ENCODE data around the gene GLYATL1.

Gene GLYATL1

DNA sequence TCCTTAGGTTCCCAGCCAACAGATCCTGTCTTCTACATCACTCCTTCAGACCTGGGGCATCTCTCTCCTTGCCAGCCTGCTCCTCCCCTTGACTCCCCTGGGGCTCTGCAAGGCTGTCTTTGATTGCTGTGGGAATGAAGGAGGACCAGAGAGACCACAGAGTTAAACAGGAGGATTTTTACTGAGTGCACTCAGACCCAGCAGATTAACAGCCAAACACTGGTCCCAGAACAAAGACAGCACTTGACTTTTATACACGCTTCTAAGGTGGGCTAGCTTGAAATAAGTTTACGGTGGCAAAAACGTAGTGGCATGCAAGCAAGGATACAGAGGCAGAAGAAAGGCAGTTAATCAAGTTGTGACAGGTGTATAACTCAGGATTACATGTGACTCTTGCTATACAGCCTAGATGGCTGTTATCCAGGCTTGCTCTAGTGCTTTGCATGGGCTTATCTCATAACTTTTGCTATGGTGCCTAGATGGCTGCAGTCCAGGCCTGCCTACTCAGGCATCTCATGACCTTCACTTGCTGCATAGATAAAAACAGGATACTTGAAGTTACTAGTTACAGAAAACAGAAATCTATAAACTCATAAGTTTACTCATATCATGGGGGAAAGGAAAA, 22.0 kb upstream of the GLYATL1 start:
- TF ChIP-seq, protein P1, sequence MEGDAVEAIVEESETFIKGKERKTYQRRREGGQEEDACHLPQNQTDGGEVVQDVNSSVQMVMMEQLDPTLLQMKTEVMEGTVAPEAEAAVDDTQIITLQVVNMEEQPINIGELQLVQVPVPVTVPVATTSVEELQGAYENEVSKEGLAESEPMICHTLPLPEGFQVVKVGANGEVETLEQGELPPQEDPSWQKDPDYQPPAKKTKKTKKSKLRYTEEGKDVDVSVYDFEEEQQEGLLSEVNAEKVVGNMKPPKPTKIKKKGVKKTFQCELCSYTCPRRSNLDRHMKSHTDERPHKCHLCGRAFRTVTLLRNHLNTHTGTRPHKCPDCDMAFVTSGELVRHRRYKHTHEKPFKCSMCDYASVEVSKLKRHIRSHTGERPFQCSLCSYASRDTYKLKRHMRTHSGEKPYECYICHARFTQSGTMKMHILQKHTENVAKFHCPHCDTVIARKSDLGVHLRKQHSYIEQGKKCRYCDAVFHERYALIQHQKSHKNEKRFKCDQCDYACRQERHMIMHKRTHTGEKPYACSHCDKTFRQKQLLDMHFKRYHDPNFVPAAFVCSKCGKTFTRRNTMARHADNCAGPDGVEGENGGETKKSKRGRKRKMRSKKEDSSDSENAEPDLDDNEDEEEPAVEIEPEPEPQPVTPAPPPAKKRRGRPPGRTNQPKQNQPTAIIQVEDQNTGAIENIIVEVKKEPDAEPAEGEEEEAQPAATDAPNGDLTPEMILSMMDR (IDR thresholded peaks at IDR 0.05; ENCODE audit: low read depth, low read length), result no peak
- no peak for DNase-seq (ENCODE audit: extremely low read depth, low read depth)

DNA sequence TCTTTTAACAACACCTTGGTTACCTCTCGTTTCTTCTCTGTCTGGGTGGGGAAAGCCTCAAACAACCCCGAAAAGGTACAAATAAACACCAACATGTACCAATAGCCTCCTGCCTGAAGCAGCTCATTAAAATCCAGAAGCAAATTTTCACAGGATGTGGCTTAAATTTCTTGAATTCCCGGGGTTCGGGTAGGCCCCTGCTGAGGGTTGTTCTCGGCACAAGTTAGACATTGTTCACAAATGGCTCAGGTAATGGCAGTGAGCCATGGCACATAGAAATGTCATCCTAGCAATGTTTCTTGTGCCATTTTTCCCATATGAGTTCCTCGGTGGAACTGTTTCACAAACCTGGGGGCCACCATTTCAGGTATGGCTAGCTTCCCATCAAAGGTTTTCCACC, 19.7 kb upstream of the GLYATL1 start:
- TF ChIP-seq, protein P1 (IDR thresholded peaks at IDR 0.05; ENCODE audit: low read depth, low read length), result no peak
- no peak for DNase-seq (ENCODE audit: extremely low read depth, low read depth)

DNA sequence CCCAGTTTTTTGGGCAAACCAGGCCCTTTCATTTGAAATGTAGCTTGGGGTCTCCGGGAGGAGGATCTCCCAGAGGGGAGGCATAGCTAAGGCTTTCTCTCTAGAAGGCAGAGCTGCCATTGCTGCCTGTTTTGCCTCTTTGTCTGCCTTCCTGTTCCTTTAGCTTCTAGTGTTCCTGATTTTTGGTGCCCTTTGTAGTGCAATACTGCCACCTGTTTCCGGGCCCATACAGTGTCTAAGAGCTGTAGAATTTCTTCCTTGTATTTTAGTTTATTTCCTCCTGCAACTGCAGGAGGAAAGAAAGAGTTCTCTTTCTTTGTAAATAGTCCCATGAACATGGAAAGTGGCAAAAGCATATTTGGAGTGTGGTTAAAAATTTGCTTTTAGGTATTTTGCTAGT, 19.3 kb upstream of the GLYATL1 start:
- no peak for DNase-seq (ENCODE audit: extremely low read depth, low read depth)
- TF ChIP-seq, protein P1 (IDR thresholded peaks at IDR 0.05; ENCODE audit: low read depth, low read length), result no peak

DNA sequence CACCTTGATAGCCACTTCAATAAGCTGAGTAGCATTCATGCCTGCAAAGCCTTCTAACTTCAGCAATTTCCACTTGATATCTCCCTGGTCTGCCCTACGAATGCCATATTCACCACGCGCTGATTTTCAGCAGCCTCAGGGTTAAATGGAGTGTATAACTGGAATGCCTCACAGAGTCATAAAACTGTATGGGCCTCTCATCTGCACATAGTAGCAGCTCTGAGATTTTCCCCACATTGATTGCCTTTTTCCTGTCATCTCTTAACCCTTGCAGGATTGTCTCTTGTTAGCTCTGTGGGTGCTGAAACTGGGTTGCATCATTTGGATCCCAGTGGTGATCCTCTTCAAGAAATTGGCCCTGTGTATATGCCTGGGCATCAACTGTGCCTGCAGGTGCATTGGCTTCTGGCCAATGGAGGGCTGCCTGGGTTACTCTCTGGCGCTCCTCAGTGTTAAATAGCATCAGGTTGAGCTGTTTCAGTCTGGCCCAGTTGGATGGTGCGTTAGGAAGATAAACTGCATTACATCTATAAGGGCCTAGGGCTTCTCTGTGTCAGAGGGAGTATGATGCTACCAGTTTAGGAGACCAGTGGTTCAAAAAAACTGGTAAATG, 17.4 kb upstream of the GLYATL1 start:
- TF ChIP-seq, protein P1 (IDR thresholded peaks at IDR 0.05; ENCODE audit: low read depth, low read length), result no peak

DNA sequence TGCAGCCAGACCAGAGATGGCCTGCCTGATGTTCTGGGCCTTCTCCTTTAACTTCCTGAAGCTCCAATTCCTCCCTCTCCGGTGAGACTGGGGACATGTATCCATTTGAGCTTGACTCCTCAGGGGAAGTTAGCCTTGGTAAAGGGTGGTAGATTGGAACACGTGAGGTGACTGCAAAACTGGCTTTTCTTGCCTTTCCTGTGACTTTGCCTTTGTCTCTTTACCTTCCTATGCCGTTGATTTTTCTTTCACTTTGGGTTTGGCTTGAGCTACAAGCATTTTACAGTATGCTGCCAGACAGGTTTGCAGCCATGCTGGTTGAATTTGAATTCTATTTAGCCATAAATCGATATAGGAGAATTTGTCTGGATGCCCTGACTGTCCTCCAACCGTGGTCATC, 16.8 kb upstream of the GLYATL1 start:
- TF ChIP-seq, protein P1 (IDR thresholded peaks at IDR 0.05; ENCODE audit: low read depth, low read length), result no peak
- no peak for DNase-seq (ENCODE audit: extremely low read depth, low read depth)

More for the DNA sequence above, 17.4 kb upstream of the GLYATL1 start:
- DNase-seq (ENCODE audit: extremely low read depth, low read depth), result no peak

DNA sequence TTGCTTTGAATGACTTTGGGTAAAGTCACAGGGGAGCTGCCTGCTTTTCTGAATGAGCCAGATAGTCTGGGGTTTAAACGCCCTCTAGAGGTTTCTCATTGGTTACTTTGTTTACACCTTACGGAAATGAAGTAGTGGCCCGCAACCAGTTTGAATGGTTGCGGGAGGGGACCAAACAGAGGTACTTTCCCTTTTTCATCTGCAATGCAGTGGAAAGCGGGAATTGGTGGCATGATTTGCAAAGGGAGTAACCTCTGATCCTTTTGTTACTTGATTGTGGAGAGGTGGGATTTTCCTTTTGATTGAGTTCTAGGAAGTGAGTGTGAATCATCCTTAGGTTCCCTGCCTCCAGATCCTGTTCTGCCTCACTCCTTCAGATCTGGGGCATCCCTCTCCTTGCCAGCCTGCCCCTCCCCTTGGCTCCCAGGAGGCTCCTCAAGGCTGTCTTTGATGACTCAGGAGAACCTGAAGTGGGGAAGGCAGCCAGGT, 15.9 kb upstream of the GLYATL1 start:
- TF ChIP-seq, protein P1 (IDR thresholded peaks at IDR 0.05; ENCODE audit: low read depth, low read length), result peak; percentile 41
- no peak for DNase-seq (ENCODE audit: extremely low read depth, low read depth)

DNA sequence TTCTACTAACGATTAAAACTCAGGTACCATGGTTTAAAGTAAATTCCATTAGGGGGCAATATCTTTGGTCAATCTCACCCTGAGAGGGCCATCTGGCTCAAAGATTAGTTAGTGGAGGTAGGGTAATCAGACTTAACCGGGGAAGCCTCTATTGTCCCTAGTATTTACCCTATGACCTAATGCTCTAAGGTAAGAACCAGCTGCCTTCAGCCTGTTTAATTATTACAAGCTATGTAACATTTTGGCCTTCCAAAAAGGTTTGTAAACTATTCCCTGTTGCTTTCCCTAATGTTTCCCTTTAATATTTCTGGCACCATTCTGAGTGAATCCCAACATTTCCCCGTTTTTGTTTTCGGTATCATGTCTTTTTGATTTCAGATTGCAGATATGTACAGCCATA, 15.1 kb upstream of the GLYATL1 start:
- TF ChIP-seq, protein P1 (IDR thresholded peaks at IDR 0.05; ENCODE audit: low read depth, low read length), result no peak
- no peak for DNase-seq (ENCODE audit: extremely low read depth, low read depth)

Measured in AG09319 (cell line).